ENCODE results near the gene CTBP1.

The CTBP1 gene

DNA sequence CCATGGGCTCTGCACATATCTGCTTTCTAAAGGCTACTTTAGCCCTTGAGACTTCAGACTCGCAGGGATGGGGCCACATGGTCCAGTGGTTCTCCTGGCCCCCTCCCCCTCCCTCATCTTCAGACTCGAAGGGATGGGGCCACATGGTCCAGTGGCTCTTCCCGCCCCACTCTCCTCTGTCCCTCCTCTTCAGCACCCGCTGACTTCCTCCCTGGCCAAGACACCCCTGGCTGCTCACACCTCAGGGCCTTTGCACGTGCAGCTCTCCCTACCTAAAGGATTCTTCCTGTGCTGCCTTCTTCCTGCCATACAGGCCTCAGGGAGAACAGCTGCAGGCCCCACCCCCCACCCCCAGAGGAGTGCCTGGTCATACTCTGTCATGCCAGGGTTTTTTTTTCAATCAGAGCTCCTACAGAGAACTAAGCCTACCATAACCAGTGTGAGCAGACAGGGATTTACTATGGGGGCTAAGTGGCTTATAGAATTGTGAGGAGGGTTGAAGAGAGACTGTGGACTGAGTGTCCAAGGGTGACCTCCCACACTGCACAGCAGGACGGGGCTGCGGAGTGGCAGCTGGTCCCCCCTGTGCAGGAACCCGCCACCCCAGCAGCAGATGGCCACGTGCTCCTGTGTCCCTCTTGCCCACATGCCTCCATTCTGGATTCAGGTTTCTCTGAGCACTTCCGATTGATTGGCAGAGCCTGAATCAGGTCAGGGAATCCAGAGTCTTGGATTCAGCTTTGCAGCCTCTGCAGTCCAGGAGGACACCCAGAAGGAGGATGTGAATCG lies 70.4 kb downstream of the CTBP1 start:
- TF ChIP-seq, protein P1, sequence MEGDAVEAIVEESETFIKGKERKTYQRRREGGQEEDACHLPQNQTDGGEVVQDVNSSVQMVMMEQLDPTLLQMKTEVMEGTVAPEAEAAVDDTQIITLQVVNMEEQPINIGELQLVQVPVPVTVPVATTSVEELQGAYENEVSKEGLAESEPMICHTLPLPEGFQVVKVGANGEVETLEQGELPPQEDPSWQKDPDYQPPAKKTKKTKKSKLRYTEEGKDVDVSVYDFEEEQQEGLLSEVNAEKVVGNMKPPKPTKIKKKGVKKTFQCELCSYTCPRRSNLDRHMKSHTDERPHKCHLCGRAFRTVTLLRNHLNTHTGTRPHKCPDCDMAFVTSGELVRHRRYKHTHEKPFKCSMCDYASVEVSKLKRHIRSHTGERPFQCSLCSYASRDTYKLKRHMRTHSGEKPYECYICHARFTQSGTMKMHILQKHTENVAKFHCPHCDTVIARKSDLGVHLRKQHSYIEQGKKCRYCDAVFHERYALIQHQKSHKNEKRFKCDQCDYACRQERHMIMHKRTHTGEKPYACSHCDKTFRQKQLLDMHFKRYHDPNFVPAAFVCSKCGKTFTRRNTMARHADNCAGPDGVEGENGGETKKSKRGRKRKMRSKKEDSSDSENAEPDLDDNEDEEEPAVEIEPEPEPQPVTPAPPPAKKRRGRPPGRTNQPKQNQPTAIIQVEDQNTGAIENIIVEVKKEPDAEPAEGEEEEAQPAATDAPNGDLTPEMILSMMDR (IDR thresholded peaks at IDR 0.05; ENCODE audit: low read length) = no peak
- no peak for TF ChIP-seq EZH2 (IDR thresholded peaks at IDR 0.05; ENCODE audit: borderline replicate concordance, low read length)
- Histone ChIP-seq H3K4me3 (ENCODE audit: low read depth, low read length, poor library complexity, severe bottlenecking) (no peak overlapping the region), H3K36me3 (ENCODE audit: insufficient read depth, low read length) (no peaks in the 10 kb centered on the region), H3K27ac (ENCODE audit: low read depth, low read length, poor library complexity, severe bottlenecking) (no peak overlapping the region), H2AFZ (ENCODE audit: low read length) (no peak overlapping the region), H4K20me1 (ENCODE audit: insufficient read depth, low read length) (no peaks in the 10 kb centered on the region), H3K9ac (ENCODE audit: low read length) (no peak overlapping the region), H3F3A (ENCODE audit: insufficient read depth, low read length) (no peaks in the 10 kb centered on the region), H3K27me3 (ENCODE audit: insufficient read depth, low read length) (no peaks in the 10 kb centered on the region), H3K79me2 (ENCODE audit: insufficient read depth, low read length) (no peaks in the 10 kb centered on the region), H3K4me1 (ENCODE audit: insufficient read depth, low read length, severe bottlenecking) (no peaks in the 10 kb centered on the region), H3K4me2 (ENCODE audit: low read length) (no peak overlapping the region), H3K9me2 (ENCODE audit: low read depth, low read length) (no peaks in the 10 kb centered on the region), H3K9me3 (ENCODE audit: low read length) (peaks cover 8% of the 10 kb centered on the region; the same call in 1 of the 2 replicates)

DNA sequence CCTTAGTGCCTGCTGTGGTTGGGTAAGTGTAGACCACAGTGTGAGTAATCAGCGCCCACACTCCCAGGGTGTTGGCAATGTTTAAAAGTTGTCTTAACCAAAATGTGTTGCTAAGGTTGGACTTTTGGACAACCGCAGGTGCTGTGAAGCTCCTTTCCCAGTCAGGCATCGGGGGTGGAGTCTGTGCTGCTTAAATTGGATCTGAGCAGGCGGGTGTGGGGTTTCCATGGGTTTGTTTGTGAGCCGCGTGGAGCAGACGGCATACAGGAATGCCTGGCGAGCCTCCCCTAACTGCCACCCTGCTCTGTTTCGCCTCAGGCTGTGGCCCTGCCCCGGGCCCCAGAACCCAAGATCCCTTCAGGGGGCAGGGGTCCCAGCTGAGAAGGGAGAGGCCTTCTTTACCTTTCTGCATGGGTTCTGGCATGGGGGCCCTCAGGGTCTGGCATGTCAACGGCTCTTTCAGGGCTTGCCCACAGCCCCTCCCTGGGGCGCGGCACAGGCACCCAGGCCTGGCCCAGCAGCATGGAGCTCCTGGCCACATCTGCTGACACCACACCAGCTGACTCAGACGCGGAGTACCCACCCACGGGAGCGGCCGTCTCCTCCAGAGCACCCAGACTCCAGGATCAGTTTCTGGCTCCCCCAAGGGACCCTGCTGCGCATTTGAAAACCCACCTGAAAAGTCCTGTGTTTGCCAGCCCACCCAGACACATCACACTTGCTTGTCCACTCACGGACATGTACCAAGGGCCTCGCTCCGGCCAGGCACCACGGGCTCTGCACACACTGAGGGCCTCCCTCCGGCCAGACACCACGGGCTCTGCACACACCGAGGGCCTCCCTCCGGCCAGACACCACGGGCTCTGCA lies 71.4 kb downstream of the CTBP1 start:
- TF ChIP-seq EZH2 (IDR thresholded peaks at IDR 0.05; ENCODE audit: borderline replicate concordance, low read length) = no peak
- TF ChIP-seq, protein P1 (IDR thresholded peaks at IDR 0.05; ENCODE audit: low read length) = no peak
- Histone ChIP-seq H3K9ac (ENCODE audit: low read length) (no peak overlapping the region), H4K20me1 (ENCODE audit: insufficient read depth, low read length) (no peaks in the 10 kb centered on the region), H3K36me3 (ENCODE audit: insufficient read depth, low read length) (no peaks in the 10 kb centered on the region), H3F3A (ENCODE audit: insufficient read depth, low read length) (no peaks in the 10 kb centered on the region), H3K79me2 (ENCODE audit: insufficient read depth, low read length) (no peaks in the 10 kb centered on the region), H3K4me1 (ENCODE audit: insufficient read depth, low read length, severe bottlenecking) (no peaks in the 10 kb centered on the region), H3K27me3 (ENCODE audit: insufficient read depth, low read length) (no peaks in the 10 kb centered on the region), H3K9me2 (ENCODE audit: low read depth, low read length) (no peaks in the 10 kb centered on the region), H3K9me3 (ENCODE audit: low read length) (peaks cover 8% of the 10 kb centered on the region; the same call in 1 of the 2 replicates), H3K4me2 (ENCODE audit: low read length) (no peak overlapping the region), H3K4me3 (ENCODE audit: low read depth, low read length, poor library complexity, severe bottlenecking) (no peak overlapping the region), H3K27ac (ENCODE audit: low read depth, low read length, poor library complexity, severe bottlenecking) (no peak overlapping the region), H2AFZ (ENCODE audit: low read length) (no peak overlapping the region)

DNA sequence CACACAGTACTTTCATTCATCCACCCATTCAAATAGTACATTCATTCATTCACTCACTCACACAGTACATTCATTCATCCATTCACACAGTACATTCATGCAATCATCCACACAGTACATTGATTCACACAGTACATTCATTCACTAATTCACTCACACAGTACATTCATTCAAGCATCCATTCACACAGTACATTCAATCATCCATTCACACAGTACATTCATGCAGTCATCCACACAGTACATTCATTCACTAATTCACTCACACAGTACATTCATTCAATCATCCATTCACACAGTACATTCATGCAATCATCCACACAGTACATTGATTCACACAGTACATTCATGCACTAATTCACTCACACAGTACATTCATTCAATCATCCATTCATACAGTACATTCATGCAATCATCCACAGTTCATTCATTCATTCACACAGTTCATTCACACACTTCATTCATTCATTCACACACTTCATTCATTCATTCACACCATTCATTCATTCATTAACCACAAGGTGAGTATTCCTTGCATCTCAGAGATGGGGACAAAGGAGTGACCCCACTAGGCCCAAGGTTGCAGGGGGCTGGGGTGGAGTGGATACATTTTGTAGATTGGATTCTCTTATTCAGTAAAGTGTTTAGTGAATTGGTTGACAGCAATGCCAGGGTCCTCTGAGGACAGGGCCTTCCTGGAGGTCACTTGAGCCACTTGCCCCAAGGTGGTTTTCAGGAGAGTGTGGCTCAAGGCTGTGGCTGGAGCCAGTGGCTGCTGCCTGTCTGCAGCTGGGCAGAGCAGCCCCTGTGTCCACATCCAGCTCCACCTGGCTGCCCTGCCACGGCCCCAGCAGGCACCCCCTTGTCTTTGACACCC lies 72.3 kb downstream of the CTBP1 start:
- H3K9me2 ChIP-seq (ENCODE audit: low read depth, low read length) = no peaks in the 10 kb centered on the region
- no peak overlapping the region for H3K9ac ChIP-seq (ENCODE audit: low read length)
- no peaks in the 10 kb centered on the region for H3K27me3 ChIP-seq (ENCODE audit: insufficient read depth, low read length)
- H3K4me3 ChIP-seq (ENCODE audit: low read depth, low read length, poor library complexity, severe bottlenecking) = no peak overlapping the region
- no peak overlapping the region for H2AFZ ChIP-seq (ENCODE audit: low read length)
- H3K79me2 ChIP-seq (ENCODE audit: insufficient read depth, low read length) = no peaks in the 10 kb centered on the region
- H3K27ac ChIP-seq (ENCODE audit: low read depth, low read length, poor library complexity, severe bottlenecking) = no peak overlapping the region
- no peaks in the 10 kb centered on the region for H3F3A ChIP-seq (ENCODE audit: insufficient read depth, low read length)
- H3K4me2 ChIP-seq (ENCODE audit: low read length) = no peak overlapping the region
- no peaks in the 10 kb centered on the region for H3K4me1 ChIP-seq (ENCODE audit: insufficient read depth, low read length, severe bottlenecking)
- TF ChIP-seq, protein P1 (IDR thresholded peaks at IDR 0.05; ENCODE audit: low read length) = no peak
- no peak for TF ChIP-seq EZH2 (IDR thresholded peaks at IDR 0.05; ENCODE audit: borderline replicate concordance, low read length)
- peaks cover 8% of the 10 kb centered on the region; the same call in 1 of the 2 replicates for H3K9me3 ChIP-seq (ENCODE audit: low read length)
- H3K36me3 ChIP-seq (ENCODE audit: insufficient read depth, low read length) = no peaks in the 10 kb centered on the region
- H4K20me1 ChIP-seq (ENCODE audit: insufficient read depth, low read length) = no peaks in the 10 kb centered on the region

Data from OCI-LY1 (cell line).